Lower leg skin (tissue), 4 donors: ENCODE data around the gene PLPPR2. TPM values are rescaled to one million over a fixed set of nuclear protein-coding genes. Genes with fewer than 3 reads are reported as not detected.

Experiments used
- DNase-seq, 2 donors: peaks; one replicate each; pipeline ENCODE4 v3.0.0-alpha.2; 2019; ENCODE audit warnings: low spot score in 2 of 2
- H3K4me3 ChIP-seq: fragments of 200-600 bp; sonication (generic); 2 replicates; pipeline ENCODE4 v1.5.1; 2017; ENCODE audit warnings: mild to moderate bottlenecking, low read depth; ENCODE audit not compliant: poor library complexity, severe bottlenecking
- CTCF ChIP-seq, 3 donors: fragments of 450-650 bp; IDR thresholded peaks; one replicate each; pipeline ENCODE4 v1.5.1; 2016; ENCODE audit warnings: antibody characterized with exemption in 3 of 3, mild to moderate bottlenecking in 3 of 3, moderate library complexity in 2 of 3
- POLR2A ChIP-seq, 2 donors: fragments of 450-650 bp; IDR thresholded peaks; one replicate each; pipeline ENCODE4 v1.6.1; 2016 to 2017; ENCODE audit warnings: antibody characterized with exemption in 2 of 2, mild to moderate bottlenecking in 1 of 2, moderate library complexity in 1 of 2
- WGBS, 2 donors: methylation state at CpG; one replicate each; pipeline ENCODE4 v1.1.5; 2018; 5-methylcytosine and 5-hydroxymethylcytosine counted together
- intact Hi-C: fragments of 100-400 bp; cut with DNase I; formaldehyde crosslinking; loops from one replicate; pipeline ENCODE4 v1.15.0; 2023; ENCODE audit warnings: low total_unique reads
- total RNA-seq, 4 donors: library from RNA; depleted of rRNA; stranded (reverse); fragments of >200 nt; gene quantifications; one replicate each; pipeline ENCODE4 v1.1.0, GENCODE V29; 2016

Gene PLPPR2
- total RNA-seq, 4 donors from 2014 or later: 18.6 to 40.6 (median 29.8) TPM

GRCh38 chr19:11373885-11374432 is 18.7 kb downstream of the PLPPR2 start:
- intact Hi-C loops: no loop called here
- no peak overlapping the region for H3K4me3 ChIP-seq
- no peak for DNase-seq
- TF ChIP-seq POLR2A (IDR thresholded peaks at IDR 0.05) (no peak), CTCF (IDR thresholded peaks at IDR 0.05) (no peak)
- 50 to 56% methylated on average over 11 of the region's 11 CpGs for WGBS, 2 donors

GRCh38 chr19:11374433-11375142 is 19.4 kb downstream of the PLPPR2 start, which contains the start of gene SWSAP1:
Gene SWSAP1 (plus strand): TSS chr19:11374666. CDS start chr19:11374681, 15 bp downstream.
- 0 to 1% methylated on average over 41 to 44 of the region's 44 CpGs for WGBS, 2 donors
- peak; percentile 99 to 100 for DNase-seq
- intact Hi-C loops: no loop called here
- H3K4me3 ChIP-seq: peak within 1 kb of the TSS; percentile 54
- TF ChIP-seq CTCF (IDR thresholded peaks at IDR 0.05) (no peak), POLR2A (IDR thresholded peaks at IDR 0.05) (no peak)

DNA sequence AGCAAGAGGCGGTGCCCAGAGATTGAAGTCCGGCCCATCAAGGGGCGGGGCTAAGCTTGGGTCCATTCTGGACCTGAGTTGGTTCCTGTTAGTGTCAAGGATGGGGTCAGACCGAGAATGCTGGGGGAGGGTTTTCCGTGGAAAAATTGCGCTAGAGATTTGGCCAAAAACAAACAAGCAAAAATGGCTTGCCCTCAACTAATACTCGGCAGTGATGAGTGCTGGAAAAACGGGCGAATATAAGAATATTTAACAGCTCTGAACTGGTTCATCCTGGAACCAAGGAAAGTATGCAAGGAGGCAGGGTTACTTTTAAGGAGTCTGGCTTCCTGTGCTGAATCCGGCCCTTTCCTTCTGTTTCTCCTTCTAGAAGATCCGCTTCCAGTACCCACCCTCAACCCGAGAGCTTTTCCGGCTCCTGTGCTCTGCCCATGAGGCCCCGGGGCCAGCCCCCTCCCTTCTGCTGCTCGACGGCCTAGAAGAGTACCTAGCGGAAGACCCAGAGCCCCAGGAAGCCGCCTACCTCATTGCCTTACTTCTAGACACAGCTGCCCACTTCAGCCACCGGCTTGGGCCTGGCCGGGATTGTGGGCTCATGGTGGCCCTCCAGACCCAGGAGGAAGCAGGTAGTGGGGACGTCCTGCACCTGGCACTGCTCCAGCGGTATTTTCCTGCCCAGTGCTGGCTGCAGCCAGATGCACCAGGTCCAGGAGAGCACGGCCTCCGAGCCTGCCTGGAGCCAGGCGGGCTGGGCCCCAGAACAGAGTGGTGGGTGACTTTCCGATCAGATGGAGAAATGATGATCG is 20.1 kb downstream of the PLPPR2 start:
- DNase-seq: peak; percentile 48 to 91
- peak overlapping the region; percentile 19 for H3K4me3 ChIP-seq
- WGBS, 2 donors: 11 to 14% methylated on average over 25 to 27 of the region's 27 CpGs
- no peak for TF ChIP-seq CTCF (IDR thresholded peaks at IDR 0.05)
- no peak for TF ChIP-seq POLR2A (IDR thresholded peaks at IDR 0.05)
- intact Hi-C loops: no loop called here

DNA sequence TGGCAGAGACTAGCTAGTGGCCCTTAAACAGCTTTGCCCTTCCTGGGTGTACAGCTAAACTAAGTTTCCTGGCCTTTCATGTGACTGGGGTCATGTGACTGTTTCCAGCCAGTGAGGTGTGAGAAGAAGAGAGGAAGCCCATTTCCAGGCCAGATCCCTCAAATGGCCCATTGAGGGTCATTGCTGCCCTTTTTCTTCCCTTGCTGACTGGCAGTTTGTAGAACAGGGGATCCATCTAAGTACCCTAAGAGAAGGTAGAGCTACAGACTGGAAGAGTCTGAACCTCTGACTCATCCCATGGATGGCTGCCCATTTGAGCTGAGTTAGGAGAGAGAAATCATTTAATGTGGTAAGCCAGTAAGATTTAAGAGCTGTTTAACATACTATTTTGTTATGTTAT is 22.0 kb downstream of the PLPPR2 start:
- H3K4me3 ChIP-seq: no peak overlapping the region
- TF ChIP-seq CTCF (IDR thresholded peaks at IDR 0.05): no peak
- no peak for TF ChIP-seq POLR2A (IDR thresholded peaks at IDR 0.05)
- peak in 1 of 2 donors; percentile 44 for DNase-seq
- intact Hi-C loops: no loop called here

DNA sequence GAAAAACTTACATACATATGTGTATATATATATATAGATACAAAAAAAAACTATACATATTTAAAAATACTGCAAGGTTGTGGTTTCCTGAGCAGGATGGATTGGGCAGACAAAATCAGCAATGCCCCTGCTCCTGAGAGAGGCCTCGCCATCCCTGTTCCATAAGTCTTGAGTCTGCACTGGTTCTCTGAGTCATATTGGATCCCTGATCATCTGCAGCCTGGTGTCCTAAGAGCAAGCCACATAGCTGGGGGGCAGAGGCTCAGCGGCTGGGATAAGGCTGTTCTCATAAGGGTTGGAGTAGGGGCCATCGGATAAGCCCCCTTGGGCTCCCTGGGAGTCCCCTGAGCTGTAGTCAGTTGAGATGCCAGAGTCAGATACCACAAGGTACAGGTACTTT is 22.5 kb downstream of the PLPPR2 start:
- intact Hi-C loops: no loop called here
- no peak for DNase-seq
- no peak overlapping the region for H3K4me3 ChIP-seq
- no peak for TF ChIP-seq CTCF (IDR thresholded peaks at IDR 0.05)
- no peak for TF ChIP-seq POLR2A (IDR thresholded peaks at IDR 0.05)
- WGBS, 2 donors: 75 to 91% methylated on average over 3 of the region's 3 CpGs
